ENCODE data around the gene BICDL1.

DNA sequence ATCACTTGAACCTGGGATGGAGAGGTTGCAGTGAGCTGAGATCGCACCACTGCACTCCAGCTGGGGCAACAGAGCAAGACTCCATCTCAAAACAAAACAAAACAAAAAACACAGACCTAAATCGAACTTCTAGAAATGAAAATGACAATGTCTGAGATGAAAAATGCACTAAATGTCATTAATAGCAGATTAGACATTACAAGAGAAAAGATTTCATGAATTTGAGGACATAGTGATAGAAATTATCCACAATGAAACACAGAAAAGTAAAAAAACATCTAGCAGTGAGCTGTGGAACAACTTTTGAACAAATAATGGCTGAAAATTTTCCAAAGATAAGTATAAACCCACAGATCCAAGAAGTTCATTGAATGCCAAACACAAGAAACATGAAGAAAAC is 35.2 kb downstream of the BICDL1 start:
- TF ChIP-seq, protein P1, sequence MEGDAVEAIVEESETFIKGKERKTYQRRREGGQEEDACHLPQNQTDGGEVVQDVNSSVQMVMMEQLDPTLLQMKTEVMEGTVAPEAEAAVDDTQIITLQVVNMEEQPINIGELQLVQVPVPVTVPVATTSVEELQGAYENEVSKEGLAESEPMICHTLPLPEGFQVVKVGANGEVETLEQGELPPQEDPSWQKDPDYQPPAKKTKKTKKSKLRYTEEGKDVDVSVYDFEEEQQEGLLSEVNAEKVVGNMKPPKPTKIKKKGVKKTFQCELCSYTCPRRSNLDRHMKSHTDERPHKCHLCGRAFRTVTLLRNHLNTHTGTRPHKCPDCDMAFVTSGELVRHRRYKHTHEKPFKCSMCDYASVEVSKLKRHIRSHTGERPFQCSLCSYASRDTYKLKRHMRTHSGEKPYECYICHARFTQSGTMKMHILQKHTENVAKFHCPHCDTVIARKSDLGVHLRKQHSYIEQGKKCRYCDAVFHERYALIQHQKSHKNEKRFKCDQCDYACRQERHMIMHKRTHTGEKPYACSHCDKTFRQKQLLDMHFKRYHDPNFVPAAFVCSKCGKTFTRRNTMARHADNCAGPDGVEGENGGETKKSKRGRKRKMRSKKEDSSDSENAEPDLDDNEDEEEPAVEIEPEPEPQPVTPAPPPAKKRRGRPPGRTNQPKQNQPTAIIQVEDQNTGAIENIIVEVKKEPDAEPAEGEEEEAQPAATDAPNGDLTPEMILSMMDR (conservative IDR thresholded peaks at IDR 0.05; ENCODE audit: low read depth, low read length), result no peak
- TF ChIP-seq EZH2 (IDR thresholded peaks at IDR 0.05; ENCODE audit: borderline replicate concordance, low read depth, low read length, poor library complexity, severe bottlenecking), result no peak

Measured in A673 (cell line).